CD14-positive monocyte (primary cell): Measurements from ENCODE around the gene NEXMIF. TPM values are rescaled to one million over a fixed set of nuclear protein-coding genes. Genes with fewer than 3 reads are reported as not detected.
"Not testable (repeated sequence)": the region's sequence is repeated elsewhere in the genome, so short reads cannot be mapped to it uniquely, and the experiment has no call there.

Experiments
- DNase-seq, 3 donors: peaks; one replicate each; pipeline ENCODE4 v3.0.0-alpha.2; 2011 to 2022
- H2AFZ ChIP-seq: 2 replicates; pipeline ENCODE4 v1.6.0; 2012; ENCODE audit warnings: mild to moderate bottlenecking, low read depth, low read length, inconsistent platforms; ENCODE audit not compliant: insufficient read depth, poor library complexity, severe bottlenecking
- H3K27ac ChIP-seq, 2 donors: 1 replicate in 1 of 2; 2 replicates in 1 of 2; pipeline ENCODE4 v1.5.1; 2012 to 2013; ENCODE audit warnings: low read length in 2 of 2, control low read depth in 1 of 2, inconsistent platforms in 1 of 2, low read depth in 1 of 2, mild to moderate bottlenecking in 1 of 2
- H3K27me3 ChIP-seq, 2 donors: one replicate each; pipeline versions ENCODE4 v1.6.0 to v1.6.1; 2011 to 2013; ENCODE audit warnings: low read length in 2 of 2; ENCODE audit not compliant: control insufficient read depth in 2 of 2, insufficient read depth in 2 of 2
- H3K36me3 ChIP-seq, 2 donors: replicated peaks in 1 of 2; 1 replicate in 1 of 2; 2 replicates in 1 of 2; pipeline versions ENCODE4 v1.5.1 to v1.6.1; 2012 to 2013; ENCODE audit warnings: low read length in 2 of 2, control low read depth in 1 of 2, inconsistent platforms in 1 of 2, mild to moderate bottlenecking in 1 of 2; ENCODE audit not compliant: insufficient read depth in 2 of 2, control insufficient read depth in 1 of 2
- H3K4me1 ChIP-seq, 2 donors: 1 replicate in 1 of 2; 2 replicates in 1 of 2; pipeline versions ENCODE4 v1.5.1 to v1.6.1; 2012 to 2013; ENCODE audit warnings: low read length in 2 of 2, control low read depth in 1 of 2, inconsistent platforms in 1 of 2, mild to moderate bottlenecking in 1 of 2, moderate library complexity in 1 of 2; ENCODE audit not compliant: insufficient read depth in 2 of 2, control insufficient read depth in 1 of 2
- H3K4me2 ChIP-seq: replicated peaks from 2 replicates; pipeline ENCODE3; 2012; ENCODE audit warnings: low read length, moderate library complexity, mild to moderate bottlenecking; ENCODE audit not compliant: poor library complexity, severe bottlenecking; ENCODE audit errors: extremely low read depth
- H3K4me3 ChIP-seq, 3 experiments: fragments of 200-600 bp in 1 of 3; sonication (generic) in 1 of 3; replicated peaks in 1 of 3; 1 replicate in 2 of 3; 2 replicates in 1 of 3; pipeline ENCODE4 v1.5.1; 2011 to 2013; ENCODE audit warnings: low read length in 3 of 3, mild to moderate bottlenecking in 3 of 3, control low read depth in 2 of 3, low read depth in 2 of 3, inconsistent platforms in 1 of 3, moderate library complexity in 1 of 3
- H3K79me2 ChIP-seq: 2 replicates; pipeline ENCODE4 v1.6.0; 2012; ENCODE audit warnings: mild to moderate bottlenecking, control low read depth, inconsistent platforms, low read length, moderate library complexity; ENCODE audit not compliant: insufficient read depth
- H3K9ac ChIP-seq: 2 replicates; pipeline ENCODE4 v1.6.0; 2017; ENCODE audit warnings: low read length, mild to moderate bottlenecking; ENCODE audit not compliant: insufficient read depth, poor library complexity, severe bottlenecking
- H3K9me3 ChIP-seq, 2 donors: replicated peaks in 1 of 2; 1 replicate in 1 of 2; 2 replicates in 1 of 2; pipeline versions ENCODE4 v1.5.1 to v1.6.1; 2012 to 2013; ENCODE audit warnings: low read length in 2 of 2, control low read depth in 1 of 2; ENCODE audit not compliant: control insufficient read depth in 1 of 2, insufficient read depth in 1 of 2
- H4K20me1 ChIP-seq: 2 replicates; pipeline ENCODE4 v1.6.0; 2012; ENCODE audit warnings: mild to moderate bottlenecking, low read length, control low read depth, moderate library complexity; ENCODE audit not compliant: insufficient read depth
- H3K27ac Mint-ChIP-seq, 7 donors: one replicate each; pipeline ENCODE4 v1.8.0; 2020; ENCODE audit warnings: mild to moderate bottlenecking in 7 of 7, mixed read lengths in 7 of 7, moderate library complexity in 6 of 7, inconsistent platforms in 2 of 7
- H3K27me3 Mint-ChIP-seq, 3 donors: one replicate each; pipeline ENCODE4 v1.8.0; 2021 to 2022; ENCODE audit warnings: low read depth in 3 of 3, mild to moderate bottlenecking in 3 of 3, mixed read lengths in 3 of 3, moderate library complexity in 3 of 3, inconsistent platforms in 1 of 3
- H3K36me3 Mint-ChIP-seq, 2 donors: one replicate each; pipeline ENCODE4 v1.8.0; 2020; ENCODE audit warnings: mixed read lengths in 2 of 2, inconsistent platforms in 1 of 2, mild to moderate bottlenecking in 1 of 2
- H3K4me1 Mint-ChIP-seq: one replicate; pipeline ENCODE4 v1.8.0; 2020; ENCODE audit warnings: mild to moderate bottlenecking, mixed read lengths
- H3K4me3 Mint-ChIP-seq, 2 donors: one replicate each; pipeline ENCODE4 v1.8.0; 2020; ENCODE audit warnings: mild to moderate bottlenecking in 2 of 2, mixed read lengths in 2 of 2, moderate library complexity in 1 of 2
- H3K9me3 Mint-ChIP-seq, 7 donors: one replicate each; pipeline ENCODE4 v1.8.0; 2020 to 2022; ENCODE audit warnings: mixed read lengths in 7 of 7, mild to moderate bottlenecking in 6 of 7, moderate library complexity in 6 of 7, inconsistent platforms in 2 of 7
- CTCF ChIP-seq: fragments of 200-600 bp; IDR thresholded peaks from one replicate; pipeline ENCODE4 v1.8.0; 2022; ENCODE audit warnings: antibody characterized with exemption, mild to moderate bottlenecking
- WGBS: methylation state at CpG from one replicate; pipeline ENCODE4 v1.1.5; 2013; ENCODE audit warnings: missing lambda C conversion rate; ENCODE audit not compliant: insufficient coverage; 5-methylcytosine and 5-hydroxymethylcytosine counted together
- intact Hi-C, 2 donors: fragments of 100-400 bp; cut with micrococcal nuclease; formaldehyde crosslinking; loops; one replicate each; pipeline versions ENCODE4 v1.15.0 to v1.15.1; 2023
- polyA plus RNA-seq, 3 donors: library from polyadenylated mRNA; depleted of rRNA in 1 of 3; unstranded in 2 of 3; stranded (reverse) in 1 of 3; fragments of 300-500 nt in 2 of 3; fragments of >200 nt in 1 of 3; fragmentation: Illumina TruSeq in 2 of 3; gene quantifications; 1 replicate in 2 of 3; 2 replicates in 1 of 3; pipeline ENCODE4 v1.2.3, GENCODE V29; 2012 to 2021

NEXMIF gene
- polyA plus RNA-seq, 3 donors = not detected

DNA sequence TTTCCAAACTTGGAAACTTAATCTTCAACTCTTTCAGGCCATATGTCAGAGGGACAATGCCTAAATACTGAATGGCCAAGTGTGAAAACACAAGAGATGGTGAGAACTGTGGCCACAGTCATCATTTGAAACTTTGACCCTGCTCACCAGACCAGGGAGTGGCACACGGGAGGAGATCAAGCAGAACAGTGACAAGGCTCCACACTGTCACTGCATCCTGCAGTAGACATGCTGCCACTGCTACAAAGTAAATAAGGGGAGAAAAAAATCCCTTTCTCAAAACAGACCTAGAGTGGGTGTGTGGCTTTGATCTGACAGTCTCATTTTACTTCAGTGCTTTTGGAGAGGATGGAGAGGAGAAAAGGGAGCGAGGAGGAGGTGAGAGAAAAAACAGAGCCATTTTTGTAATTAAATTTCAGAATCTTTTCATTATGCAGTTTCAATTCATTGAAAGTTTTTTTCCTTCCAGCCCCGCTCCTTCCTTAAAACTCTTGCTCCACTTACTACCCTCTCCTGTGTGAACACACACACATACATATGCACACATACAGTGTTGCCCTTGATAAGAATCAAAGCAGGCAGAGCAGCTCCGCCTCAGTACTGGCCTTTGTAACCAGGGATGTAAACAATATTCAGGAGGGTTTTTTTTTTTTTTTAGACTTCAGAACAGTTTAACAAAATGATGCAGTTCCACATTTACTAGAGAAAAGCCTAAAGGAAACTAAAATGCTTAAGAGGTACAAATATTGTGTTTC, 34.4 kb downstream of the NEXMIF start:
- no peak overlapping the region for H3K4me3 Mint-ChIP-seq

DNA sequence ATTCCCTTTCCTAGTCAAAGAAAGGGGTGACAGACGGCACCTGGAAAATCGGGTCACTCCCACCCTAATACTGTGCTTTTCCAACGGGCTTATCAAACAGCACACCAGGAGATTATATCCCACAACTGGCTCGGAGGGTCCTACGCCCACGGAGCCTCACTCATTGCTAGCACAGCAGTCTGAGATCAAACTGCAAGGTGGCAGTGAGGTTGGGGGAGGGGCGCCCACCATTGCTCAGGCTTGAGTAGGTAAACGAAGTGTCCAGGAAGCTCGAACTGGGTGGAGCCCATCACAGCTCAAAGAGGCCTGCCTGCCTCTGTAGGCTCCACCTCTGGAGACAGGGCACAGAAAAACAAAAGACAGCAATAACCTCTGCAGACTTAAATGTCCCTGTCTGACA, 42.9 kb downstream of the NEXMIF start:
- H3K27ac ChIP-seq, H3K9ac ChIP-seq, H3K4me3 ChIP-seq, H3K36me3 ChIP-seq, intact Hi-C loops, H3K4me2 ChIP-seq, H3K27ac Mint-ChIP-seq, H3K36me3 Mint-ChIP-seq, H3K4me1 ChIP-seq, H3K27me3 Mint-ChIP-seq, H3K27me3 ChIP-seq, H2AFZ ChIP-seq, H3K4me1 Mint-ChIP-seq, DNase-seq, H4K20me1 ChIP-seq, H3K4me3 Mint-ChIP-seq, H3K79me2 ChIP-seq: not testable (repeated sequence)
- WGBS = no CpG with 5 or more reads among the region's 9 CpGs
- peaks cover 1 to 28% (median 16%) of the 10 kb centered on the region in 7 donors for H3K9me3 Mint-ChIP-seq
- H3K9me3 ChIP-seq = peaks cover 15 to 20% of the 10 kb centered on the region in 2 donors

More for the DNA sequence above, 34.4 kb downstream of the NEXMIF start:
- Histone ChIP-seq H3K4me1 (no peaks in the 10 kb centered on the region), H2AFZ (no peak overlapping the region), H3K9me3 (no peaks in the 10 kb centered on the region), H3K4me3 (no peak overlapping the region), H3K36me3 (no peaks in the 10 kb centered on the region), H4K20me1 (no peaks in the 10 kb centered on the region), H3K9ac (no peak overlapping the region), H3K27ac (no peak overlapping the region), H3K79me2 (no peaks in the 10 kb centered on the region), H3K4me2 (no peak overlapping the region), H3K27me3 (no peaks in the 10 kb centered on the region)
- intact Hi-C loops = no loop called here
- TF ChIP-seq CTCF = no peak
- Mint-ChIP-seq H3K27ac (peak overlapping the region in 1 of 7 donors; percentile 1), H3K4me1 (no peaks in the 10 kb centered on the region), H3K9me3 (peaks cover 0 to 3% (median 1%) of the 10 kb centered on the region in 7 donors), H3K27me3 (peaks cover 0 to 2% (median 0%) of the 10 kb centered on the region in 3 donors), H3K36me3 (no peaks in the 10 kb centered on the region)
- WGBS = no CpG with 5 or more reads among the region's 4 CpGs
- DNase-seq = no peak
